GM10266 (cell line): ENCODE results near the gene BLMH.

Source experiments
- DNase-seq: peaks from one replicate; pipeline ENCODE4 v3.0.0; 2012; ENCODE audit errors: extremely low spot score
- TF ChIP-seq, protein P1 (sequence below): IDR thresholded peaks from 2 replicates; pipeline ENCODE4 v1.5.1; 2012; ENCODE audit warnings: mild to moderate bottlenecking, low read depth; ENCODE audit not compliant: control insufficient read depth, insufficient read depth; ENCODE audit errors: missing control alignments

Gene BLMH

DNA sequence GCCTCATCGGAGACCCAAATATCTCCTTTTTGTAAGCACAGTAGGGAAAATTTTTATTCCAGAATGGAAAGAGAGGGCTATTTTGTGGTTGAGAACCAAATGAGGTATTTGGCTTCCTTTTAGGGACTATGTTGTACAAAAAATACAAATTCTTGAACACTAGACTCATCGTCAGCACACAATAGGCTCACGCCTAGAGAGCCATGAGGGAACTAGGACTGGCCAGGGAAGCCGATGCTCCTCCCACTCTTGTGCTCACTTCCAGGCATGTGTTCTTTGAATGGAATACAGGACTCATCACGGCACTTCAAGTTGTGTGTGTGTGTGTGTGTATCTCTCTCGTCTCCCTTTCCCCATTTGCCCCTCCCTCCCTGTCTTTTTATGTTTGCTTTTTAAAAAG is 17.8 kb upstream of the BLMH start:
- TF ChIP-seq, protein P1, sequence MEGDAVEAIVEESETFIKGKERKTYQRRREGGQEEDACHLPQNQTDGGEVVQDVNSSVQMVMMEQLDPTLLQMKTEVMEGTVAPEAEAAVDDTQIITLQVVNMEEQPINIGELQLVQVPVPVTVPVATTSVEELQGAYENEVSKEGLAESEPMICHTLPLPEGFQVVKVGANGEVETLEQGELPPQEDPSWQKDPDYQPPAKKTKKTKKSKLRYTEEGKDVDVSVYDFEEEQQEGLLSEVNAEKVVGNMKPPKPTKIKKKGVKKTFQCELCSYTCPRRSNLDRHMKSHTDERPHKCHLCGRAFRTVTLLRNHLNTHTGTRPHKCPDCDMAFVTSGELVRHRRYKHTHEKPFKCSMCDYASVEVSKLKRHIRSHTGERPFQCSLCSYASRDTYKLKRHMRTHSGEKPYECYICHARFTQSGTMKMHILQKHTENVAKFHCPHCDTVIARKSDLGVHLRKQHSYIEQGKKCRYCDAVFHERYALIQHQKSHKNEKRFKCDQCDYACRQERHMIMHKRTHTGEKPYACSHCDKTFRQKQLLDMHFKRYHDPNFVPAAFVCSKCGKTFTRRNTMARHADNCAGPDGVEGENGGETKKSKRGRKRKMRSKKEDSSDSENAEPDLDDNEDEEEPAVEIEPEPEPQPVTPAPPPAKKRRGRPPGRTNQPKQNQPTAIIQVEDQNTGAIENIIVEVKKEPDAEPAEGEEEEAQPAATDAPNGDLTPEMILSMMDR, result no peak
- DNase-seq, result no peak

DNA sequence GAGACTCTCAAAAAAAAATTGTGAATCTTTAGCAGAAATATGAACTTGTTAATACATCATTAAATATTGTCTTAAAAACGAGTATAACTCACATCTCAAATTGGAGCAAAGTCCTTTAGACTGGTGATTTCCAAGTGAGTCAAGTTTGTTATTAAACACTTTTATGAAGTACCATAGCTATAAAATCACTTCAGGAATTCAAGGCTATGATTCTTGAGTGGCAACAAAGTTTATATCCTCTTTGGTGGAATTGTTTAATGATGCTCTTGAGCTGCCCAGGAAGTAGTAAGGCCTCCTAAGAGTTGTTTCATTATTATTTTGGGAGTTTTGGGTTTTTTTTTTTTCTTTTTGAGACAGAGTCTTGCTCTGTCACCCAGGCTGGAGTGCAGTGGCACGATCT is 16.7 kb upstream of the BLMH start:
- TF ChIP-seq, protein P1, result no peak
- no peak for DNase-seq

- no peak for DNase-seq
- TF ChIP-seq, protein P1, result no peak
Observed at GRCh38 chr17:30304778-30305177, 13.0 kb upstream of the BLMH start.

GRCh38 chr17:30302241-30302640 is 10.5 kb upstream of the BLMH start:
- DNase-seq, result no peak
- TF ChIP-seq, protein P1, result no peak

DNA sequence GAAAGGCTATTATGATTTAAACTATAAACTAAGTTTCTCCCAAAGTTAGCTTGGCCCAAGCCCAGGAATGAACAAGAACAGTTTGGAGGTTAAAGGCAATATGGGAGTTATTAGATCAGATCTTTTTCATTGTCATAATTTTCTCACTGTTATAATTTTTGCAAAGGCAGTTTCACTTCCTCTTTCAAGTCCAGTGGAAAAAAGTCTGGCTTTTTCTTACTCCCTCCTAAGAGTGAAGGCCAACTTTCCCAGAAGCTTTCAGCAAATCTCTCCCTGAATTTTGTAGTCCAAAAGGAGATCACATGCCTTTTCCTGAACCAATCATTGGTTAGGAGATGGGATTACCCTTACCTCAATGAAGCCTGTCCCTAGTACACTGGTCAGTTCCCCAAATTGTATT is 9.1 kb upstream of the BLMH start:
- no peak for DNase-seq
- TF ChIP-seq, protein P1, result no peak

DNA sequence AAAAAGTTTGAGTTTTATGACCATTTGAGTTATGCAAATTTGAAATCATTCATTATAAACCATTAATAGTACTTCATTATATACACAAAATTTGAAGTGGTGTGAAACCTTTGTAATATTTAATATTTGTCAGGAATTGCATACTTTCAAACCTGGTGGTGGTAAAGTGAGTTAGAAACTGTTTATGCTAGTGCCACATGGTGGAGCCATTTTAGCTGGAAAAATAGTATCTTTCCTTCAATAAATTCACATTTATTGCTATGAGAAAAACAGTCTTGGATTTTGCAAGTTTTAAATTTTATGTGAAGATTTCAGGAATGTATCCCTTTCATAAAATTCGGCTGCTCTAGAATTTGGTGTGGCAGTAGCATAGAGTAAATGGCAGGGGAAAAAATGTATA is 7.3 kb upstream of the BLMH start:
- TF ChIP-seq, protein P1, result no peak
- no peak for DNase-seq

DNA sequence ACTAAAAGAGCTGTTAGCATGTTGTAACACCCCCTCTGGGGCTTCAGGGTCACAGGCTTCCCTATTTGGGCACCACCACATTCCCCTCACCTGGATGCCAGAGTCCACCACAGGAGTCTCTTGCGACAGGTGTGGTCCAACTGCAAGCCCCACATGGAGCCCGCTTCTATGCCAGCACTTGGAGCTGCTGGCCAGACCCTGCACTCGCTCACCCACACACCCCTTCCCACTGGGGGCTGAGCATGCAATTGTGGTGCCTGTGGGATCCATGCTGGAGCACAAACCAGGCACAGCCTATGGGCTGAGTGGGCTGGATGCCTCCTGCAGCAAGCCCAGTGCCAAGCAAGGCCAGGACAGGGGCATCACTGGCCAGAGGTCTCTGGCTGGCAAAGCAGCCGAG is 6.0 kb upstream of the BLMH start:
- TF ChIP-seq, protein P1, result no peak
- no peak for DNase-seq
